HFF-Myc (cell line): ENCODE measurements around the gene VASH2.

Experiments used
- DNase-seq: peaks from one replicate; pipeline ENCODE4 v3.0.0-alpha.2; 2011; ENCODE audit warnings: low read depth; ENCODE audit errors: extremely low read depth
- H3K4me3 ChIP-seq: replicated peaks from 2 replicates; pipeline ENCODE4 v1.5.1; 2011; ENCODE audit warnings: low read depth, mild to moderate bottlenecking, control low read depth, low read length
- TF ChIP-seq, protein P1 (sequence below): IDR thresholded peaks from 2 replicates; pipeline ENCODE4 v1.5.1; 2012; ENCODE audit warnings: mild to moderate bottlenecking, low read depth, low read length, control low read depth; ENCODE audit errors: missing control alignments

Gene VASH2

DNA sequence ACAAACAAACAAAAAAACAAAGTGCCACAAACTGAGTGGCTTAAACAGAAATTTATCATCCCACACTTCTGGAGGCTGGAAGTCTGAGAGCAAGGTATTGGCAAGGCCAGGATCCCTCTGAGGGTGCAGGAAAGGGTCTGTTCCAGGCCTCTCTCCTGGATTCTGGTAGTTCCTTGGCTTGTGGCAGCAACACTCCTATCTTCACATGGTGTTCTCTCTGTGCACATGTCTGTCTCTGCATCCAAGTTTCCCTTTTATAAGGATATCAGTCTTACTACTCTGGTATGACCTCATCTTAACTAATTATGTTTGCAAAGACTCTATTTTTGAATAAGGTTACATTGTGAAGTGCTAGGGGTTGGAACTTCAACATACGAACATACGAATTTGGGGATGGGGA, 5.3 kb upstream of the VASH2 start:
- no peak for DNase-seq
- no peak overlapping the region for H3K4me3 ChIP-seq
- TF ChIP-seq, protein P1, sequence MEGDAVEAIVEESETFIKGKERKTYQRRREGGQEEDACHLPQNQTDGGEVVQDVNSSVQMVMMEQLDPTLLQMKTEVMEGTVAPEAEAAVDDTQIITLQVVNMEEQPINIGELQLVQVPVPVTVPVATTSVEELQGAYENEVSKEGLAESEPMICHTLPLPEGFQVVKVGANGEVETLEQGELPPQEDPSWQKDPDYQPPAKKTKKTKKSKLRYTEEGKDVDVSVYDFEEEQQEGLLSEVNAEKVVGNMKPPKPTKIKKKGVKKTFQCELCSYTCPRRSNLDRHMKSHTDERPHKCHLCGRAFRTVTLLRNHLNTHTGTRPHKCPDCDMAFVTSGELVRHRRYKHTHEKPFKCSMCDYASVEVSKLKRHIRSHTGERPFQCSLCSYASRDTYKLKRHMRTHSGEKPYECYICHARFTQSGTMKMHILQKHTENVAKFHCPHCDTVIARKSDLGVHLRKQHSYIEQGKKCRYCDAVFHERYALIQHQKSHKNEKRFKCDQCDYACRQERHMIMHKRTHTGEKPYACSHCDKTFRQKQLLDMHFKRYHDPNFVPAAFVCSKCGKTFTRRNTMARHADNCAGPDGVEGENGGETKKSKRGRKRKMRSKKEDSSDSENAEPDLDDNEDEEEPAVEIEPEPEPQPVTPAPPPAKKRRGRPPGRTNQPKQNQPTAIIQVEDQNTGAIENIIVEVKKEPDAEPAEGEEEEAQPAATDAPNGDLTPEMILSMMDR, result no peak

DNA sequence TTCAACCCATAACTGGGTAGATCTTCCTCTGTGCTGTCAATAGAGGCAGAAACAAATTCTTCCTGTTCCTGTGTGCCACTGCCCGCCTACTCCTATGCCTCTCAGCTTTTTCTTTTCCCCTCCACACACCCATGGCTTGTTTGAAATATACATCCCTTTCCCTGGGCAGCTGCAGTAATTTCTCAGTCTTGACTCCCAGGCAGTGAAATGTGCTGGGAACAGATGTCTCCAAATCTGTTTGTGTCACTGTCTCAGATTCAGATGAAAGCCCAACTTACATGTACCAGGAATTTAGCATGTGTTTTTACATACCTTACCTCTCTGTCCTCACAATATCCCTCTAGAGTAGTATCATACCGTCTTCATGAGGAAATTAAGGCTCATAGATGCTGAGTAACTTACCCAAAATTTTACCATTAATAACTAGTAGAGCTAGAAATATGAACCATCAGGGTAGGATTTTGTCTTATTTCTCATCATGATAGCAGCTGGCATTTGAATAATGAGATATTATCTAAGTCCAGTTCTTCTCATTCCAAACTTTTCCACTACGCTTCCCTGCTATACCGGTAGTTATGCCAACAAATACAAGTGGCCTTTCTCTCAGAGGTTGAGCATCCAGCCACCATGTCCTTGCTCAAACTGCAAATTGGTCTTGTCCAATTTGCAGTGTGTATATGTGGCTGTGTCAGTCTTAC, 4.7 kb upstream of the VASH2 start:
- TF ChIP-seq, protein P1, result no peak
- no peak overlapping the region for H3K4me3 ChIP-seq
- no peak for DNase-seq

DNA sequence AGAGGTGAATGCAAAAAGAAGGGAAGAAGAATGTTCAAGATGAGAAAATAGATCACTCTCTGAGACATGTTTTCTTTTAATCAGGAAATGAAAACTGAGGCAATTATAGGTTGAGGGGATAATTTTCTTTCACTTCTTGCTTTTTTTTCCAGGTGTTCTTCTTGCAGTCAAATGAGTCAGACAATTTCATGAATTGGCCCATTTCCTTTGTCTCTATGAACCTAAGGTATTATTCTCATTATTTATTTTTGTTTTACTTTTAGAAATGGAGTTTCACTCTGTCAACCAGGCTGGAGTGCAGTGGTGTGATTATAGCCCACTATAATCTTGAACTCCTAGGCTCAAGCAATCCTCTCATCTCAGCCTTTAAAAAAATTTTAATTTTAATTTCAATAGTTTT, 3.5 kb upstream of the VASH2 start:
- TF ChIP-seq, protein P1, result no peak
- no peak overlapping the region for H3K4me3 ChIP-seq
- no peak for DNase-seq

DNA sequence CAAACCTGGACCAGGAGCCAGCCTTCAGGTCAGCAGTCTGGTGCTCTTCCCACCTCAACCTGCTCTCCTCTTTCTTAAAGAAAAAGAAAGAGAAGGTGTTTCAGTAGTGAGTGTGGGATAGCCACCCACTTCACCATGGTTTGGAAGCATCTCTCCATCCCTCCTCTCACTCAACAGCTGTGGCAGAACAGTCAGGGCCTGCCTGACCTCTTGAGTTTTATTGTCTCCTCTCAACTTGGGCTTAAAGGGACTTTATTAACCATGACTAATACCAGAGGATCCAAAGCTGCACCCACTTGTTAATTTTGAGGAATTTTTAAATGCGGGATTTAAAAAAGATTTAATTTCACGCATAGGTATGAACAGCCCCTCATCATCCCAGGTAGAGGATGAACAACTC, 570 bp upstream of the VASH2 start:
- TF ChIP-seq, protein P1, result no peak
- no peak for DNase-seq
- peak overlapping the region; percentile 65 for H3K4me3 ChIP-seq

DNA sequence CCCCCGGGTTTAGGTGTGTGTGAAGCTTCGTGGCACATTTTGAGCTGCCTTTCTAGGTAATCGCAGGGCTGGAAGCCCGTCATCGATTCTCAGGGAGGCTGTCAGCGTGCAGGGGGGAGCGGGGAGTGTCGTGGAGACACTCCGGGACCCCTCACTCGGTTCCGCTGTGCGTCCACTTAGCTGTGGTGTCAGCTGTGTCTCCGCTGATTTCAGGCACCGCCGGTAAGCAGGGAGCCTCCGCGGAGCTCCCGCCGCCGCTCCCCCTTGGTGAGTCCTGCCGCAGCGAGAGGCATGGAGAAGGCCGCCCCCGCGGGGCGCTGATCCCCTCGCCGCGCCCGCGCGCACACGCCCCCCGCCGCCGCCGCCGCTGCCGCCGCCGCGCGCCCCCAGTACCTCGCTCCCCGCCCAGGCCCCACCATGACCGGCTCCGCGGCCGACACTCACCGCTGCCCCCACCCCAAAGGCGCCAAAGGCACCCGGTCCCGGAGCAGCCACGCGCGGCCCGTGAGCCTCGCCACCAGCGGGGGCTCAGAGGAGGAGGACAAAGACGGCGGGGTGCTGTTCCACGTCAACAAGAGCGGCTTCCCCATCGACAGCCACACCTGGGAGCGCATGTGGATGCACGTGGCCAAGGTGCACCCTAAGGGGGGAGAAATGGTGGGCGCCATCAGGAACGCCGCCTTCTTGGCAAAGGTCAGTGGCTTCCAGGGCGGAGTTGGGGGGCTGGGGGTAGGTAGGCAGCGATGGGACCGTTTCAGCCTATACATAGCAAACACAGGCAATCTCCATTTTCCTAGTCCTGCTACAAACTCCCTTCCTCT, 995 bp downstream of the VASH2 start:
- no peak for DNase-seq
- TF ChIP-seq, protein P1, result no peak
- peak overlapping the region; percentile 65 for H3K4me3 ChIP-seq

DNA sequence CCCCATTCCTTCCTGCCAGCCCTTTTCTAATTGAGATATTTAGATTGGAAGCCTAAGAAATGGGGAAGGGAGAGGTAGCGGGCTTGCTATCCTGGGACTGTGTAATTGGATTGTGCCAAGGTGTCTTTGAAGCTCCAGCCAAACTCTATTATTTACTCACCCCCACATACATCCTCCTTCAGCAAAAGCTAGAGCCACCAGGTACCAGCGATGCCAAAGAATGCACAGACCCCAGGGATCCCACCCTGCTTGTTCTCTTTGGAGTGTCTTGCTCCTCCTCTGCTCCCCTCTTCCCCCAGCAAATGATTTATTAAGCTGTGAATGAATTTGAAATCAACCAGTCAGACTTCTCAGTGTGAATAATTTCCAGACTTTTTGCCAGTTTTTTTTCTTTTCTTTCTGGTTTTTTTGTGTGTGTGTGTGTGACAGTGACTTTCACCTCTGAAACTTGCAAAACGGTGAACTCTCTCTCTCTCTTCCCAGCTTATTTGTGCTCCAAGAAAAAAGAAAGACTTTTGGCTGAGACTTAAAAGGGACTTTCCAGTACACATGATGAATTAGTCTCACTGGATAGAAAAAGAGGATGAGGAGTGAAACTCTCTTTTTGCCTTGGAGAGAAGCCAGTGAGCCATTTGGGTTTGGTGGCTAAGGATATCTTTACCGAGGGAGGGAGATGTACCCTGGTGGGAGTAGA, 1.8 kb downstream of the VASH2 start:
- TF ChIP-seq, protein P1, result no peak
- peak overlapping the region; percentile 65 for H3K4me3 ChIP-seq
- DNase-seq, result no peak
